GM21528 (cell line): ENCODE measurements around the gene HBP1.
"Not testable (repeated sequence)": the region's sequence is repeated elsewhere in the genome, so short reads cannot be mapped to it uniquely, and the experiment has no call there.

ENCODE experiments used
- ATAC-seq: cut with Tn5 transposase; IDR thresholded peaks from one replicate; pipeline ENCODE4 v1.9.1; 2021; ENCODE audit warnings: mild to moderate bottlenecking, moderate library complexity; ENCODE audit not compliant: unreplicated experiment, low FRiP score

HBP1 gene

GRCh38 chr7:107219563-107220244, 50.9 kb downstream of the HBP1 start:
- ATAC-seq, result no peak

GRCh38 chr7:107220356-107220755, 51.6 kb downstream of the HBP1 start:
- ATAC-seq, result no peak

- ATAC-seq, result not testable (repeated sequence)
Observed at GRCh38 chr7:107220806-107221205, 52.0 kb downstream of the HBP1 start.

GRCh38 chr7:107224374-107225223, 55.8 kb downstream of the HBP1 start:
- ATAC-seq, result no peak

GRCh38 chr7:107228291-107228690, 59.5 kb downstream of the HBP1 start:
- no peak for ATAC-seq

GRCh38 chr7:107230334-107230733, 61.5 kb downstream of the HBP1 start:
- ATAC-seq, result no peak

GRCh38 chr7:107232568-107233090, 63.8 kb downstream of the HBP1 start:
- ATAC-seq, result no peak

GRCh38 chr7:107233174-107233573, 64.4 kb downstream of the HBP1 start:
- no peak for ATAC-seq

- no peak for ATAC-seq
Observed at GRCh38 chr7:107233981-107234380, 65.2 kb downstream of the HBP1 start.

- ATAC-seq, result no peak
Observed at GRCh38 chr7:107234436-107234835, 65.6 kb downstream of the HBP1 start.

GRCh38 chr7:107236862-107237261, 68.1 kb downstream of the HBP1 start:
- ATAC-seq, result no peak

GRCh38 chr7:107237451-107237850, 68.6 kb downstream of the HBP1 start:
- ATAC-seq, result no peak

- no peak for ATAC-seq
Observed at GRCh38 chr7:107242267-107242666, 73.5 kb downstream of the HBP1 start.

- no peak for ATAC-seq
Observed at GRCh38 chr7:107244613-107245012, 75.8 kb downstream of the HBP1 start.

GRCh38 chr7:107246836-107247235, 78.0 kb downstream of the HBP1 start:
- ATAC-seq, result not testable (repeated sequence)

- no peak for ATAC-seq
Observed at GRCh38 chr7:107248551-107249316, 79.9 kb downstream of the HBP1 start.

GRCh38 chr7:107251963-107252362, 83.2 kb downstream of the HBP1 start:
- no peak for ATAC-seq
